OCI-LY7 (cell line): ENCODE measurements around the gene KRTAP13-2. TPM values are rescaled to one million over a fixed set of nuclear protein-coding genes. Genes with fewer than 3 reads are reported as not detected.
A peak's percentile ranks its signal among the peaks of the same experiment; 100 is the strongest.

Experiments
- BruUV-seq: library from RNA; stranded (reverse); fragments of 400-500 nt; replicated peaks from 2 replicates; lab custom pipeline; 2021; lab: Mats Ljungman, UMichigan
- CTCF ChIA-PET: fragments of 300-600 bp; sonication (Branson Sonifier 250); formaldehyde crosslinking; loops from one replicate; lab custom pipeline; 2022; ENCODE audit warnings: antibody characterized with exemption; ENCODE audit not compliant: unreplicated experiment; lab: Charles Lee
- POLR2A ChIA-PET: fragments of 300-600 bp; sonication (Branson Sonifier 250); formaldehyde crosslinking; loops from one replicate; lab custom pipeline; 2022; ENCODE audit warnings: antibody characterized with exemption; lab: Charles Lee
- DNase-seq: peaks from one replicate; pipeline ENCODE4 v3.0.0-alpha.2; 2015; ENCODE audit warnings: low spot score
- H2AFZ ChIP-seq: fragments of 200-600 bp; sonication (generic), shearing (Covaris generic); 2 replicates; pipeline ENCODE4 v1.6.1; 2014; ENCODE audit warnings: mild to moderate bottlenecking, antibody characterized with exemption, low read length, moderate library complexity
- H3K27ac ChIP-seq: fragments of 200-600 bp; sonication (generic); 2 replicates; pipeline ENCODE4 v1.5.1; 2014; ENCODE audit warnings: mixed run types, low read depth, mild to moderate bottlenecking, moderate library complexity, low read length, inconsistent platforms; ENCODE audit not compliant: poor library complexity, severe bottlenecking
- H3K36me3 ChIP-seq: fragments of 200-600 bp; sonication (generic); 2 replicates; pipeline ENCODE4 v1.6.1; 2014; ENCODE audit warnings: mild to moderate bottlenecking, antibody characterized with exemption, low read length, moderate library complexity, mixed read lengths; ENCODE audit not compliant: insufficient read depth
- H3K4me1 ChIP-seq: fragments of 200-600 bp; sonication (generic); 2 replicates; pipeline ENCODE4 v1.5.1; 2014; ENCODE audit warnings: mild to moderate bottlenecking, low read length; ENCODE audit not compliant: insufficient read depth, poor library complexity, severe bottlenecking
- H3K4me2 ChIP-seq: fragments of 200-600 bp; sonication (generic); 2 replicates; pipeline ENCODE4 v1.6.1; 2014; ENCODE audit warnings: mild to moderate bottlenecking, low read length
- H3K4me3 ChIP-seq: fragments of 200-600 bp; sonication (generic); 2 replicates; pipeline ENCODE4 v1.5.1; 2014; ENCODE audit warnings: mild to moderate bottlenecking, low read depth, low read length; ENCODE audit not compliant: poor library complexity, severe bottlenecking
- H3K79me2 ChIP-seq: fragments of 200-600 bp; sonication (generic); 2 replicates; pipeline ENCODE4 v1.6.1; 2016; ENCODE audit warnings: low read depth, mild to moderate bottlenecking, low read length, moderate library complexity, mixed read lengths; ENCODE audit not compliant: insufficient read depth
- H3K9me2 ChIP-seq: fragments of 200-600 bp; sonication (generic); 2 replicates; pipeline ENCODE4 v1.6.1; 2016; ENCODE audit warnings: mild to moderate bottlenecking, low read length, mixed read lengths; ENCODE audit not compliant: insufficient read depth
- H3K9me3 ChIP-seq: fragments of 200-600 bp; sonication (generic); 2 replicates; pipeline ENCODE4 v1.6.1; 2014; ENCODE audit warnings: mild to moderate bottlenecking, mixed run types, low read length, mixed read lengths
- H4K20me1 ChIP-seq: fragments of 200-600 bp; sonication (generic); 2 replicates; pipeline ENCODE4 v1.6.1; 2014; ENCODE audit warnings: mild to moderate bottlenecking, antibody characterized with exemption, low read length, moderate library complexity, mixed read lengths; ENCODE audit not compliant: insufficient read depth
- CTCF ChIP-seq: fragments of 200-600 bp; sonication (generic); conservative IDR thresholded peaks from 2 replicates; pipeline ENCODE4 v1.5.1; 2014; ENCODE audit warnings: mild to moderate bottlenecking, antibody characterized with exemption, low read length, moderate library complexity, mixed read lengths
- EZH2phosphoT487 ChIP-seq: fragments of 200-600 bp; sonication (generic); IDR thresholded peaks from 2 replicates; pipeline ENCODE4 v1.6.1; 2018; ENCODE audit warnings: low read depth, borderline replicate concordance, mild to moderate bottlenecking, mixed run types, antibody characterized with exemption, low read length, moderate library complexity, mixed read lengths
- intact Hi-C: fragments of 100-400 bp; cut with micrococcal nuclease; formaldehyde crosslinking; loops from one replicate; pipeline ENCODE4 v1.10.0; 2022; ENCODE audit not compliant: unreplicated experiment
- total RNA-seq, 2 experiments: library from RNA; depleted of rRNA in 1 of 2; stranded (reverse); fragments of >200 nt in 1 of 2; shearing (Covaris generic) in 1 of 2; gene quantifications; 2 replicates each; pipeline ENCODE4 v1.2.3, GENCODE V29; 2014 to 2022

The KRTAP13-2 gene
- total RNA-seq, 2 experiments from 2014 or later, result not detected

DNA sequence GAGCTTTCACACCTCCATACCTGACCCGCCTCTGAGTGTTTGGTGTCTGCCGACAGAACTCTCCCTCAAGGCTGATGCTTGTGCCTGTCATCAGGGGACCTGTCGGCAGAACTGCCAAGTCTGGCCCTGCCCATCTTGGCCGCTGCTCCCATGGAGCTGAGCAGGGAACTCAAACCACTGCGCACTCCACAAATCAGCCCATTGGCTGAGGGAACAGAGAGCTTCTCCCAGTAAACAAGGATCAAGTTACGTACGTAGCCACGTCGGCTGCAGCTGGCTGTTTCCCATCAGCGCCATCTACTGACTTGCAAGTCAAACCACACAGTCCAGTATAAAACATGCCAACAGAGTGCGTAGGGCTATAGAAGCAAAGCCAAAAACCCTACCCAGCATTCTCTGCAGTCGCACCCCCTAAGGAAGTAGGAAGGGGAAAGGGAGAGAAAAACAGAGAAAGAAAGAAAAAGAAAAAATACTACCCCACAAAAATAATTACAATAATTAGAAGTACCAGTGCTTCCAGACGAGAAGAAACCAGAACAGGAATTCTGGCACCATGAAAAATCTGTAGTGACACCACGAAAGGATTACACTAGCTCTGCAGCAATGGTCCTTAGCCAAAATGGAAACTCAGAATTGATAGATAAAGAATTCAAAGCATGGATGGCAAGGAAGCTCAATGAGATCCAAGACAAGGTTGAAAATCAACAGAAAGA lies 36.9 kb upstream of the KRTAP13-2 start:
- ChIA-PET POLR2A (interaction anchor here (0.6 to 1.2 kb wide), 2 partner anchors 91 to 108 kb away, joined by 3 read pairs; no protein-coding TSS in a partner anchor), CTCF (no interaction called here)
- no peaks in the 10 kb centered on the region for H3K79me2 ChIP-seq
- TF ChIP-seq EZH2phosphoT487 (no peak), CTCF (peak; percentile 55)
- H3K36me3 ChIP-seq, result no peaks in the 10 kb centered on the region
- H3K27ac ChIP-seq, result no peak overlapping the region
- H3K9me2 ChIP-seq, result no peaks in the 10 kb centered on the region
- BruUV-seq, result no TSS peak
- H3K4me1 ChIP-seq, result no peaks in the 10 kb centered on the region
- no peak overlapping the region for H3K4me2 ChIP-seq
- no peaks in the 10 kb centered on the region; the same call in 1 of the 2 replicates for H3K9me3 ChIP-seq
- H2AFZ ChIP-seq, result no peak overlapping the region
- intact Hi-C loops, result no loop called here
- no peak overlapping the region for H3K4me3 ChIP-seq
- DNase-seq, result no peak
- no peaks in the 10 kb centered on the region for H4K20me1 ChIP-seq

DNA sequence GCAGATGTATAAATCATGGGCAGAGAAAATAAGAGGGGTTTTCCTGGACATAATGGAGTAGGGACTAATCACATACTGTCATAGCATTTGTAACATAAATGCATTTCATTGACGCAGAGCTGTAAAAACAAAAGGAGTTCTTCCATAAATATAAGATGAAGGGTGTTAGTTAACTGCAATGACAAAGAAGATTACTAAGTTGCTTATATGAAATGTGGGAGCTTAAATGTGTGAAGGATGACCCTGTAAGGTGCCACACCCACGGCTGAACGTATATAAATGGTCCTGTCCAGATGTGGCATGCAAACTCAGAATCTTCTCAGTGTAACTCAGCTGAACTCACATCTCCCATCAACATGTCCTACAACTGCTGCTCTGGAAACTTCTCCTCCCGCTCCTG lies 23.7 kb upstream of the KRTAP13-2 start, which contains the start of gene KRTAP13-1:
Gene KRTAP13-1, plus strand, starts transcription at position 301 of the 400 bp plus-strand sequence. Its CDS starts 56 bp downstream, at position 357.
- Histone ChIP-seq H4K20me1 (no peaks in the 10 kb centered on the region), H3K79me2 (no peaks in the 10 kb centered on the region), H3K4me2 (no peak within 1 kb of the TSS), H3K36me3 (no peaks in the 10 kb centered on the region), H3K9me3 (no peaks in the 10 kb centered on the region), H3K9me2 (no peaks in the 10 kb centered on the region), H3K27ac (no peak within 1 kb of the TSS), H3K4me1 (no peaks in the 10 kb centered on the region), H2AFZ (no peak within 1 kb of the TSS), H3K4me3 (no peak within 1 kb of the TSS)
- intact Hi-C loops, result no loop called here
- CTCF ChIA-PET, result no interaction called here
- no peak for DNase-seq
- no TSS peak for BruUV-seq
- POLR2A ChIA-PET, result no interaction called here
- TF ChIP-seq EZH2phosphoT487 (no peak), CTCF (no peak)

DNA sequence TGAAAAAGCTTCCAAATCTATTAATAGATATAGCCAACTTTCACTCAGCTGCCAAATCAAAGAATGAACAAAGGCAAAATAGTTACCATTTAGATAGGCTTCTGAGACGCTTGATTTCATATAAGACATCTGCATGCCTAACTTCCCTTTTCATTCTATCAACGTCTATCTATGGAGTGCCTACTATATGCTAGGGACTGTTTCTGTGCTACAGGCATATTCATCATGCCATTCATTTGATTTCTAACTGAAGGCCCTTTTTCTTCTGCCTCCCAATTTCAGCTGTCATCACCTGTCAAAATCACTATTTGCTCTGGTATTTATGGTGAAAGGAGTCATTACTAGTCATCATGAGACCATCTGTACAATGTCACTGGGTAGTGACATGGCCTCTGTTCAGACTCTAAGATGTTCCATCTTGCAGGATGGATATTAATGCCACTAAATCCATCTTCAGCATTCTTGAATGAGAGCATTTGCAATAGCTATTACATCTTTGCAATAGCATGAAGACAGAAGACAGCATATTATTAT lies 19.5 kb upstream of the KRTAP13-2 start:
- Histone ChIP-seq H3K9me3 (no peaks in the 10 kb centered on the region), H3K4me2 (no peak overlapping the region), H4K20me1 (no peaks in the 10 kb centered on the region), H3K79me2 (no peaks in the 10 kb centered on the region), H3K4me3 (no peak overlapping the region), H2AFZ (no peak overlapping the region), H3K4me1 (no peaks in the 10 kb centered on the region), H3K9me2 (no peaks in the 10 kb centered on the region), H3K27ac (no peak overlapping the region), H3K36me3 (no peaks in the 10 kb centered on the region)
- TF ChIP-seq EZH2phosphoT487, result no peak
- no peak for TF ChIP-seq CTCF
- no peak for DNase-seq
- intact Hi-C loops, result no loop called here
- ChIA-PET CTCF (no interaction called here), POLR2A (no interaction called here)
- BruUV-seq, result no TSS peak
